ENCODE data around the gene BIRC3. TPM values are rescaled to one million over a fixed set of nuclear protein-coding genes. Genes with fewer than 3 reads are reported as not detected.

Gene BIRC3
- total RNA-seq, 2 donors from 2014 or later, result 0.04 to 0.07 TPM

- no peak overlapping the region for H3K27ac ChIP-seq (ENCODE audit: low read depth, low read length)
- no peak for DNase-seq
- H3K9me3 Mint-ChIP-seq, result no peaks in the 10 kb centered on the region
- H3K4me3 Mint-ChIP-seq, result no peak overlapping the region
- H3K9me3 ChIP-seq (ENCODE audit: control insufficient read depth, low read length), result no peaks in the 10 kb centered on the region
- TF ChIP-seq CTCF (conservative IDR thresholded peaks at IDR 0.05), result no peak
- H3K27me3 ChIP-seq (ENCODE audit: control insufficient read depth, insufficient read depth, low read length, poor library complexity, severe bottlenecking), result peaks cover 30% of the 10 kb centered on the region
- H3K4me1 ChIP-seq (ENCODE audit: control insufficient read depth, insufficient read depth, low read length), result no peaks in the 10 kb centered on the region
- WGBS, 2 experiments (ENCODE audit: insufficient coverage in 1 of 2, insufficient read length in 1 of 2), result 98% methylated on average over 1 of the region's 1 CpG; no CpG with 5 or more reads in 1 of the 2 experiments
- H3K27ac Mint-ChIP-seq, result no peak overlapping the region
- peaks cover 27% of the 10 kb centered on the region for H3K27me3 Mint-ChIP-seq (ENCODE audit: insufficient read depth)
- H3K36me3 ChIP-seq (ENCODE audit: control insufficient read depth, insufficient read depth, low read length), result no peaks in the 10 kb centered on the region
- peaks cover 7% of the 10 kb centered on the region for H3K4me1 Mint-ChIP-seq
- H3K36me3 Mint-ChIP-seq (ENCODE audit: low read depth), result no peaks in the 10 kb centered on the region
- no peak overlapping the region for H3K9ac ChIP-seq (ENCODE audit: extremely low read depth, low read length, poor library complexity, severe bottlenecking)
- H3K4me3 ChIP-seq (ENCODE audit: low read length), result no peak overlapping the region
Measured at GRCh38 chr11:102318469-102318868, 1.2 kb downstream of the BIRC3 start.

DNA sequence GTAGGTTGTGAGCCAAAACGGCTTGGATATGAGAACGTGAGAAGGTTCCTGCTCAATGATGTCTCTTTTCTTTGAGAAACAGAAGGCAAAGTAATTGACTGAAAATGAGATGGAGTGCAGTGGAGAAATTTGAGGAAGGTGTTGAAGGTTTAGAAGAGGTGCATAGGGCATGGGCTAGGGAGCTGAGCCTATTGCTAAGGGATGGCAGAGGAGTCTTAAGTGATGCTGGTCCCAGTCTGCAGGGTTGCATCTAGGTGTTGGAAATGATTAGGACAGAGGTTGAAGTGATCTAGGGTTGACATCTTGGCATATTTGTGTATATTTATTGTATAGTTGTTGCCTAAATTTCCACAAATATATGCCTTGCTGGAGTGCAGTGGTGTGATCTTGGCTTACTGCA is 2.3 kb downstream of the BIRC3 start:
- H3K9me3 ChIP-seq (ENCODE audit: control insufficient read depth, low read length), result no peaks in the 10 kb centered on the region
- no peaks in the 10 kb centered on the region for H3K4me1 ChIP-seq (ENCODE audit: control insufficient read depth, insufficient read depth, low read length)
- 96 to 100% methylated on average over 2 of the region's 2 CpGs for WGBS, 2 experiments (ENCODE audit: insufficient coverage in 1 of 2, insufficient read length in 1 of 2)
- H3K9ac ChIP-seq (ENCODE audit: extremely low read depth, low read length, poor library complexity, severe bottlenecking), result no peak overlapping the region
- Mint-ChIP-seq H3K9me3 (no peaks in the 10 kb centered on the region), H3K27me3 (ENCODE audit: insufficient read depth) (peaks cover 27% of the 10 kb centered on the region), H3K4me1 (peaks cover 7% of the 10 kb centered on the region), H3K36me3 (ENCODE audit: low read depth) (no peaks in the 10 kb centered on the region), H3K27ac (no peak overlapping the region), H3K4me3 (no peak overlapping the region)
- no peak for TF ChIP-seq CTCF (conservative IDR thresholded peaks at IDR 0.05)
- DNase-seq, result no peak
- H3K27me3 ChIP-seq (ENCODE audit: control insufficient read depth, insufficient read depth, low read length, poor library complexity, severe bottlenecking), result peaks cover 30% of the 10 kb centered on the region
- H3K27ac ChIP-seq (ENCODE audit: low read depth, low read length), result no peak overlapping the region
- no peaks in the 10 kb centered on the region for H3K36me3 ChIP-seq (ENCODE audit: control insufficient read depth, insufficient read depth, low read length)
- no peak overlapping the region for H3K4me3 ChIP-seq (ENCODE audit: low read length)

- Histone ChIP-seq H3K4me1 (ENCODE audit: control insufficient read depth, insufficient read depth, low read length) (no peaks in the 10 kb centered on the region), H3K27ac (ENCODE audit: low read depth, low read length) (no peak overlapping the region), H3K9ac (ENCODE audit: extremely low read depth, low read length, poor library complexity, severe bottlenecking) (no peak overlapping the region), H3K36me3 (ENCODE audit: control insufficient read depth, insufficient read depth, low read length) (no peaks in the 10 kb centered on the region), H3K27me3 (ENCODE audit: control insufficient read depth, insufficient read depth, low read length, poor library complexity, severe bottlenecking) (peaks cover 30% of the 10 kb centered on the region), H3K9me3 (ENCODE audit: control insufficient read depth, low read length) (no peaks in the 10 kb centered on the region), H3K4me3 (ENCODE audit: low read length) (no peak overlapping the region)
- TF ChIP-seq CTCF (conservative IDR thresholded peaks at IDR 0.05), result no peak
- H3K4me1 Mint-ChIP-seq, result peaks cover 7% of the 10 kb centered on the region
- H3K9me3 Mint-ChIP-seq, result no peaks in the 10 kb centered on the region
- H3K36me3 Mint-ChIP-seq (ENCODE audit: low read depth), result no peaks in the 10 kb centered on the region
- no peak overlapping the region for H3K27ac Mint-ChIP-seq
- peaks cover 27% of the 10 kb centered on the region for H3K27me3 Mint-ChIP-seq (ENCODE audit: insufficient read depth)
- no peak overlapping the region for H3K4me3 Mint-ChIP-seq
- DNase-seq, result no peak
Measured at GRCh38 chr11:102320188-102320587, 2.9 kb downstream of the BIRC3 start.

Data from endodermal cell (in vitro differentiated cells).